Measurements from ENCODE around the gene ZMYND8.

- TF ChIP-seq YY1 (IDR thresholded peaks at IDR 0.05; ENCODE audit: extremely low read depth, insufficient replicate concordance, low read depth, low read length) (no peak), SRF (IDR thresholded peaks at IDR 0.05; ENCODE audit: low read depth) (no peak), TCF7L2 (IDR thresholded peaks at IDR 0.05; ENCODE audit: borderline replicate concordance, extremely low read depth, insufficient read depth, insufficient read length) (no peak), POLR2A (IDR thresholded peaks at IDR 0.05; ENCODE audit: borderline replicate concordance, extremely low read depth, insufficient read depth, insufficient read length) (no peak), EZH2phosphoT487 (IDR thresholded peaks at IDR 0.05; ENCODE audit: borderline replicate concordance) (no peak), CTCF (IDR thresholded peaks at IDR 0.05 in 2 of 3, conservative IDR thresholded peaks at IDR 0.05 in 1 of 3; ENCODE audit: borderline replicate concordance in 1 of 3, insufficient read depth in 1 of 3, low read depth in 2 of 3, low read length in 2 of 3) (no peak), SP1 (IDR thresholded peaks at IDR 0.05; ENCODE audit: low read depth) (no peak), POLR2AphosphoS5 (IDR thresholded peaks at IDR 0.05; ENCODE audit: low read depth, low read length) (no peak), ZNF274 (IDR thresholded peaks at IDR 0.05; ENCODE audit: low read depth, low read length) (no peak), ATF3 (IDR thresholded peaks at IDR 0.05) (no peak), EZH2 (IDR thresholded peaks at IDR 0.05) (no peak), ELF1 (IDR thresholded peaks at IDR 0.05; ENCODE audit: borderline replicate concordance, low read depth) (no peak)
Observed at GRCh38 chr20:47195573-47195972, 160.9 kb downstream of the ZMYND8 start.

Data from HCT116 (cell line).